ENCODE data around the gene TLR8.

- TF ChIP-seq SMC3 (IDR thresholded peaks at IDR 0.05) (no peak), CTCF (IDR thresholded peaks at IDR 0.05) (no peak)
These were observed 20.9 kb upstream of the TLR8 start for GRCh38 chrX:12885508-12885907.

All from A549 (cell line).